ENCODE data around the gene TRPM3.

TRPM3 gene

GRCh38 chr9:70532716-70533115, 588.7 kb downstream of the TRPM3 start:
- H3K4me1 ChIP-seq (ENCODE audit: control insufficient read depth in 5 of 5, insufficient read depth in 5 of 5, low read length in 5 of 5): peaks cover 0 to 21% (median 16%) of the 10 kb centered on the region in 5 donors
- no peak overlapping the region for H3K4me3 ChIP-seq (ENCODE audit: low read depth in 1 of 5, low read length in 5 of 5)
- no peak overlapping the region for H3K27ac ChIP-seq (ENCODE audit: low read depth, low read length)
- no peaks in the 10 kb centered on the region for H3K36me3 ChIP-seq (ENCODE audit: control insufficient read depth in 5 of 5, insufficient read depth in 5 of 5, low read length in 5 of 5)
- no peaks in the 10 kb centered on the region for H3K9me3 ChIP-seq (ENCODE audit: control insufficient read depth in 5 of 5, low read length in 5 of 5)
- H3K27me3 ChIP-seq (ENCODE audit: control insufficient read depth in 5 of 5, insufficient read depth in 4 of 5, low read length in 5 of 5): no peaks in the 10 kb centered on the region
- no peak overlapping the region for H3K9ac ChIP-seq (ENCODE audit: low read length in 5 of 5)

GRCh38 chr9:70531311-70531710, 590.1 kb downstream of the TRPM3 start:
- no peak overlapping the region for H3K4me3 ChIP-seq (ENCODE audit: low read depth in 1 of 5, low read length in 5 of 5)
- H3K9ac ChIP-seq (ENCODE audit: low read length in 5 of 5): no peak overlapping the region
- no peaks in the 10 kb centered on the region for H3K36me3 ChIP-seq (ENCODE audit: control insufficient read depth in 5 of 5, insufficient read depth in 5 of 5, low read length in 5 of 5)
- peaks cover 0 to 17% (median 13%) of the 10 kb centered on the region in 5 donors for H3K4me1 ChIP-seq (ENCODE audit: control insufficient read depth in 5 of 5, insufficient read depth in 5 of 5, low read length in 5 of 5)
- H3K9me3 ChIP-seq (ENCODE audit: control insufficient read depth in 5 of 5, low read length in 5 of 5): no peaks in the 10 kb centered on the region
- no peak overlapping the region for H3K27ac ChIP-seq (ENCODE audit: low read depth, low read length)
- no peaks in the 10 kb centered on the region for H3K27me3 ChIP-seq (ENCODE audit: control insufficient read depth in 5 of 5, insufficient read depth in 4 of 5, low read length in 5 of 5)

DNA sequence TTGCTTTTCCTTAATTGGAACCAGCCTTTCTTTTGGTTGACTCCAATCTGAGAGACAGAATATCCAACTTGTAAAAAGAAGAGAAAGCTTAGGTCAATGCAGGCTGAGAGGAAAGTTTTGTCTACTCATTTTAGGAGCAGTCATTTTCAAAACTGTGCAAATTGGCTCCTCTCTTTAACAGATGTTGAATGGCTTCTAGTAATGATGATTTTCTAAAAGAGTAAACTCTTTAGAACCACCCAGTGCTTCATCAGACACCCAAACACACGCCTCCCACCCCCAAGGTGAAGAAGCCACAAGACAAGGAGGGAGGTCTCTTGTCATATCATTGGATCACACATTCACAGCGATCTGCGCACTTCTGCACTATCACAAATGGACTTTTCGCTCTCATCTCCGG, 590.7 kb downstream of the TRPM3 start:
- no peaks in the 10 kb centered on the region for H3K36me3 ChIP-seq (ENCODE audit: control insufficient read depth in 5 of 5, insufficient read depth in 5 of 5, low read length in 5 of 5)
- H3K4me1 ChIP-seq (ENCODE audit: control insufficient read depth in 5 of 5, insufficient read depth in 5 of 5, low read length in 5 of 5): peaks cover 0 to 14% (median 9%) of the 10 kb centered on the region in 5 donors
- no peak overlapping the region for H3K4me3 ChIP-seq (ENCODE audit: low read depth in 1 of 5, low read length in 5 of 5)
- H3K27me3 ChIP-seq (ENCODE audit: control insufficient read depth in 5 of 5, insufficient read depth in 4 of 5, low read length in 5 of 5): no peaks in the 10 kb centered on the region
- H3K27ac ChIP-seq (ENCODE audit: low read depth, low read length): no peak overlapping the region
- no peaks in the 10 kb centered on the region for H3K9me3 ChIP-seq (ENCODE audit: control insufficient read depth in 5 of 5, low read length in 5 of 5)
- H3K9ac ChIP-seq (ENCODE audit: low read length in 5 of 5): no peak overlapping the region

- no peak overlapping the region for H3K4me3 ChIP-seq (ENCODE audit: low read depth in 1 of 5, low read length in 5 of 5)
- no peak overlapping the region for H3K27ac ChIP-seq (ENCODE audit: low read depth, low read length)
- H3K9me3 ChIP-seq (ENCODE audit: control insufficient read depth in 5 of 5, low read length in 5 of 5): peaks cover 0 to 2% (median 0%) of the 10 kb centered on the region in 5 donors
- no peaks in the 10 kb centered on the region for H3K36me3 ChIP-seq (ENCODE audit: control insufficient read depth in 5 of 5, insufficient read depth in 5 of 5, low read length in 5 of 5)
- H3K4me1 ChIP-seq (ENCODE audit: control insufficient read depth in 5 of 5, insufficient read depth in 5 of 5, low read length in 5 of 5): peaks cover 0 to 13% (median 6%) of the 10 kb centered on the region in 5 donors
- no peaks in the 10 kb centered on the region for H3K27me3 ChIP-seq (ENCODE audit: control insufficient read depth in 5 of 5, insufficient read depth in 4 of 5, low read length in 5 of 5)
- no peak overlapping the region for H3K9ac ChIP-seq (ENCODE audit: low read length in 5 of 5)
Measured at GRCh38 chr9:70529833-70530232, 591.6 kb downstream of the TRPM3 start.

- no peaks in the 10 kb centered on the region for H3K36me3 ChIP-seq (ENCODE audit: control insufficient read depth in 5 of 5, insufficient read depth in 5 of 5, low read length in 5 of 5)
- peaks cover 0 to 5% (median 0%) of the 10 kb centered on the region in 5 donors for H3K9me3 ChIP-seq (ENCODE audit: control insufficient read depth in 5 of 5, low read length in 5 of 5)
Measured at GRCh38 chr9:70529377-70529776, 592.0 kb downstream of the TRPM3 start.

DNA sequence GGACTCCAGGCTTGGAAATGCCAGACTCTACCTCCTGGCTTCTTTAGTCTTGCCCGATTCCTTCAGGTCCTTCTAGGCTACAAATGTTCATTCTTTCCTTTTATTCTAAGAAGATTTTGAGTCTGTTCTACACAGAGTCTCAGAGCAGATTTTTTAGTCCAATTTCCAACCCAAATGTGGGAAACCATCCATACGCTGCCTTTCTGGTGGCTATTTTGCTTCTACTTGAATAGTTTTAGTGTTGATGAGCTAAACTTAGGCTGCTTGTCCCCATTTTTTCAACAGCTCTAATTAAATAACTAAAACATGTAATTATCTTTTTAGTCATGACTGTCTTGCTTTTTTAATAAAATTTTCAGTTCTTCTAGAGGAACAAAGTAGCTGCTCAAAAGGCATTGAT, 594.5 kb downstream of the TRPM3 start:
- Histone ChIP-seq H3K27me3 (ENCODE audit: control insufficient read depth in 5 of 5, insufficient read depth in 4 of 5, low read length in 5 of 5) (no peaks in the 10 kb centered on the region), H3K4me1 (ENCODE audit: control insufficient read depth in 5 of 5, insufficient read depth in 5 of 5, low read length in 5 of 5) (peaks cover 0 to 13% (median 6%) of the 10 kb centered on the region in 5 donors), H3K4me3 (ENCODE audit: low read depth in 1 of 5, low read length in 5 of 5) (no peak overlapping the region), H3K9ac (ENCODE audit: low read length in 5 of 5) (no peak overlapping the region), H3K36me3 (ENCODE audit: control insufficient read depth in 5 of 5, insufficient read depth in 5 of 5, low read length in 5 of 5) (no peaks in the 10 kb centered on the region), H3K27ac (ENCODE audit: low read depth, low read length) (no peak overlapping the region), H3K9me3 (ENCODE audit: control insufficient read depth in 5 of 5, low read length in 5 of 5) (peaks cover 0 to 5% (median 0%) of the 10 kb centered on the region in 5 donors)

More at GRCh38 chr9:70529377-70529776, 592.0 kb downstream of the TRPM3 start:
- peaks cover 0 to 13% (median 6%) of the 10 kb centered on the region in 5 donors for H3K4me1 ChIP-seq (ENCODE audit: control insufficient read depth in 5 of 5, insufficient read depth in 5 of 5, low read length in 5 of 5)
- H3K27ac ChIP-seq (ENCODE audit: low read depth, low read length): no peak overlapping the region
- H3K4me3 ChIP-seq (ENCODE audit: low read depth in 1 of 5, low read length in 5 of 5): no peak overlapping the region
- H3K9ac ChIP-seq (ENCODE audit: low read length in 5 of 5): no peak overlapping the region
- no peaks in the 10 kb centered on the region for H3K27me3 ChIP-seq (ENCODE audit: control insufficient read depth in 5 of 5, insufficient read depth in 4 of 5, low read length in 5 of 5)

DNA sequence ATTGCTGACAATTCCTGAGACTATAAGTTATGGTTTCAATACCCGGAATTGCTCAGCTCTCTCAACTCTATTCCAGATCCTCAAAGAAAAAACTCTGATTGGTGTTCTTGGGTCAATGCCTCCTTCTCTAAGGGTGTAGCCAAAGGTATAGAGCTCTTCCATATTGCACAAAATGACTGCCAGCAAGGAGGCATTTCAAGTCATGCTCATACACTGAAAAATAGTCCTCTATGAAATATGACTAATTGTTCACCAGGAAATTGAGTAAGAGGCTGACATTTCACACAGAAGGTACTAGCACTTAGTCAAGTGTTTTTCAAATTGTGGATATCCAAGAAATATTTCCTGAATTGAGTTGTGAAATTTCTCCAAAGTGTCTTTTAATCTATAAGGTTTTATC, 595.9 kb downstream of the TRPM3 start:
- H3K4me3 ChIP-seq (ENCODE audit: low read depth in 1 of 5, low read length in 5 of 5): no peak overlapping the region
- no peak overlapping the region for H3K27ac ChIP-seq (ENCODE audit: low read depth, low read length)
- H3K27me3 ChIP-seq (ENCODE audit: control insufficient read depth in 5 of 5, insufficient read depth in 4 of 5, low read length in 5 of 5): no peaks in the 10 kb centered on the region
- H3K4me1 ChIP-seq (ENCODE audit: control insufficient read depth in 5 of 5, insufficient read depth in 5 of 5, low read length in 5 of 5): peaks cover 0 to 13% (median 6%) of the 10 kb centered on the region in 5 donors
- H3K9ac ChIP-seq (ENCODE audit: low read length in 5 of 5): no peak overlapping the region
- H3K36me3 ChIP-seq (ENCODE audit: control insufficient read depth in 5 of 5, insufficient read depth in 5 of 5, low read length in 5 of 5): no peaks in the 10 kb centered on the region
- H3K9me3 ChIP-seq (ENCODE audit: control insufficient read depth in 5 of 5, low read length in 5 of 5): peaks cover 0 to 5% (median 0%) of the 10 kb centered on the region in 5 donors

DNA sequence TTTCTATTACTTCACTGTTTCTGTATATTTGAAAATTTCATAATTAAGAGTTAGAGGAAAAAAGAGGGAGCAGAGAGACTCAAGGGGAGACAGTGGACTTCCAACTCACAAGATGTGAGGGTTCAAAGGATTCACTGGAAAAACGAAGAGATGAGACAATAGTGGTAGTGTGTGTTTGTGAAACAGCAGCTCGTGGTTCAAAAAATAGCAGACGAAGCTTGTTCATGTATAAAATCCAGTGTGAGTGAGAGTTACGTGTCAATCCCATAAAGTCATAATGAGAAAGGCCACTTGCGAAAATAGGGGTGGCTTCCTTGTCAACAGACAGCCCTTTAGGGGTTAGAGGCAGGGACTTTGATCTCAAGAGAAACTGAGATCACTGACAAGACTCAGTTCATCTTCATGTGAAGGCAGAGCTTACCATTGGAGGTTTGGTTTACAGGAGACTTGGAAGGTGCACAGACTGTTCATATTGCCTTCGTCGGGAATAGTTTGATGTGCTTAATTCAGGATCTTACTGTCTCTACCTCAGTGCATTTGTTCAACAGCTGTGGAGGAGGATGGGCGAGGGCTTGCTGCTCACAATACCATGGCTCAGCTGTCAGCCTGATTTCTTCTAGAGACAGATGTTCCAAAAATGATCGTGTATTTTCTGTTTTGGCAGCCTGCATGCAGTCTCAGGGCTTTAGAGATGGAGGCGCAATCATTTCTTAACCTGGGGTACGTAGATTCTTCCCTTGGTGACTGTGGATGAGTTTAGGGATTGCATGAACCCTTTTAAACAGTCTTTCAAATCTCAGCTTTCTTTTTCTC, 601.3 kb downstream of the TRPM3 start:
- peaks cover 0 to 2% (median 0%) of the 10 kb centered on the region in 5 donors for H3K4me1 ChIP-seq (ENCODE audit: control insufficient read depth in 5 of 5, insufficient read depth in 5 of 5, low read length in 5 of 5)
- peaks cover 0 to 5% (median 0%) of the 10 kb centered on the region in 5 donors for H3K9me3 ChIP-seq (ENCODE audit: control insufficient read depth in 5 of 5, low read length in 5 of 5)
- H3K27me3 ChIP-seq (ENCODE audit: control insufficient read depth in 5 of 5, insufficient read depth in 4 of 5, low read length in 5 of 5): no peaks in the 10 kb centered on the region
- H3K36me3 ChIP-seq (ENCODE audit: control insufficient read depth in 5 of 5, insufficient read depth in 5 of 5, low read length in 5 of 5): no peaks in the 10 kb centered on the region
- H3K4me3 ChIP-seq (ENCODE audit: low read depth in 1 of 5, low read length in 5 of 5): no peak overlapping the region
- no peak overlapping the region for H3K9ac ChIP-seq (ENCODE audit: low read length in 5 of 5)
- no peak overlapping the region for H3K27ac ChIP-seq (ENCODE audit: low read depth, low read length)

DNA sequence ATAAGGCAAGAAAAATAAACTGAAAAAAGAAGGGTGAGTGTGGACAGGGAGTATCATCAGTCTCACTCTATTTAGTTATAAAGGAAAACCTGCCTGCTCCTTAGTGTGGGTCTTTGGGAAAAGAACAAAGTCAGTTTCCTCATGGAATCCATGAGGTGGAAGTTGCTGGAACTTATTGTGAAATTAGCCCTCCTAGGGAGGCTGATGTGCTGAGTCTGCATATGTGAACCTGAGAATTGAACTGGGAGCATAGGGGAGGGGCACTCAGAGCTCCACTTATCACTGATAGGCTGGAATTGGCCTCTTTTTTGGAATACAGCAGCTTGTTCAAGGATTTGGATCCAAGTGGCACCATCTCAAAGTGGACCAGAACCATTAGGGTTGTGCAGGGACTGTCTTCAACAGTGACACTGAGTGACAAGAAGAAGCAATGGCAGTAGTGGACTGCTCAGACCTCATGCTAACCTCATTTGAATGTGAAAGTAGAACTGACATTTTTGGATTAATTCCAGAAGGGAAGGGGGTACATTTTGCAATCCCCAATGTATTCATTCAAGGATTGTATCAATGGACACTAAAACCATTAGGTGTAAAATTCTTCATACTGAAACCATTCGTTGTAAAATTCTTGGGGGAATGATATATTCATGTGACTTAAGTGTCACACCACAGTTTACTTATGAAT, 603.4 kb downstream of the TRPM3 start:
- Histone ChIP-seq H3K27me3 (ENCODE audit: control insufficient read depth in 5 of 5, insufficient read depth in 4 of 5, low read length in 5 of 5) (no peaks in the 10 kb centered on the region), H3K9ac (ENCODE audit: low read length in 5 of 5) (no peak overlapping the region), H3K9me3 (ENCODE audit: control insufficient read depth in 5 of 5, low read length in 5 of 5) (no peaks in the 10 kb centered on the region), H3K4me3 (ENCODE audit: low read depth in 1 of 5, low read length in 5 of 5) (no peak overlapping the region), H3K27ac (ENCODE audit: low read depth, low read length) (no peak overlapping the region), H3K4me1 (ENCODE audit: control insufficient read depth in 5 of 5, insufficient read depth in 5 of 5, low read length in 5 of 5) (peaks cover 0 to 2% (median 0%) of the 10 kb centered on the region in 5 donors), H3K36me3 (ENCODE audit: control insufficient read depth in 5 of 5, insufficient read depth in 5 of 5, low read length in 5 of 5) (no peaks in the 10 kb centered on the region)

GRCh38 chr9:70514273-70514672, 607.1 kb downstream of the TRPM3 start:
- Histone ChIP-seq H3K9me3 (ENCODE audit: control insufficient read depth in 5 of 5, low read length in 5 of 5) (no peaks in the 10 kb centered on the region), H3K4me3 (ENCODE audit: low read depth in 1 of 5, low read length in 5 of 5) (no peak overlapping the region), H3K27ac (ENCODE audit: low read depth, low read length) (no peak overlapping the region), H3K9ac (ENCODE audit: low read length in 5 of 5) (no peak overlapping the region), H3K27me3 (ENCODE audit: control insufficient read depth in 5 of 5, insufficient read depth in 4 of 5, low read length in 5 of 5) (no peaks in the 10 kb centered on the region), H3K36me3 (ENCODE audit: control insufficient read depth in 5 of 5, insufficient read depth in 5 of 5, low read length in 5 of 5) (no peaks in the 10 kb centered on the region), H3K4me1 (ENCODE audit: control insufficient read depth in 5 of 5, insufficient read depth in 5 of 5, low read length in 5 of 5) (peaks cover 0 to 5% (median 2%) of the 10 kb centered on the region in 5 donors)

All from subcutaneous abdominal adipose tissue (tissue), 5 donors.